ENCODE results near the gene GRK5.

- TF ChIP-seq, protein P1, sequence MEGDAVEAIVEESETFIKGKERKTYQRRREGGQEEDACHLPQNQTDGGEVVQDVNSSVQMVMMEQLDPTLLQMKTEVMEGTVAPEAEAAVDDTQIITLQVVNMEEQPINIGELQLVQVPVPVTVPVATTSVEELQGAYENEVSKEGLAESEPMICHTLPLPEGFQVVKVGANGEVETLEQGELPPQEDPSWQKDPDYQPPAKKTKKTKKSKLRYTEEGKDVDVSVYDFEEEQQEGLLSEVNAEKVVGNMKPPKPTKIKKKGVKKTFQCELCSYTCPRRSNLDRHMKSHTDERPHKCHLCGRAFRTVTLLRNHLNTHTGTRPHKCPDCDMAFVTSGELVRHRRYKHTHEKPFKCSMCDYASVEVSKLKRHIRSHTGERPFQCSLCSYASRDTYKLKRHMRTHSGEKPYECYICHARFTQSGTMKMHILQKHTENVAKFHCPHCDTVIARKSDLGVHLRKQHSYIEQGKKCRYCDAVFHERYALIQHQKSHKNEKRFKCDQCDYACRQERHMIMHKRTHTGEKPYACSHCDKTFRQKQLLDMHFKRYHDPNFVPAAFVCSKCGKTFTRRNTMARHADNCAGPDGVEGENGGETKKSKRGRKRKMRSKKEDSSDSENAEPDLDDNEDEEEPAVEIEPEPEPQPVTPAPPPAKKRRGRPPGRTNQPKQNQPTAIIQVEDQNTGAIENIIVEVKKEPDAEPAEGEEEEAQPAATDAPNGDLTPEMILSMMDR (IDR thresholded peaks at IDR 0.05), result no peak
- TF ChIP-seq POLR2A (IDR thresholded peaks at IDR 0.05), result no peak
These were observed 102.0 kb downstream of the GRK5 start for GRCh38 chr10:119309423-119309770.
